ENCODE results near the gene DNAJB4.

DNA sequence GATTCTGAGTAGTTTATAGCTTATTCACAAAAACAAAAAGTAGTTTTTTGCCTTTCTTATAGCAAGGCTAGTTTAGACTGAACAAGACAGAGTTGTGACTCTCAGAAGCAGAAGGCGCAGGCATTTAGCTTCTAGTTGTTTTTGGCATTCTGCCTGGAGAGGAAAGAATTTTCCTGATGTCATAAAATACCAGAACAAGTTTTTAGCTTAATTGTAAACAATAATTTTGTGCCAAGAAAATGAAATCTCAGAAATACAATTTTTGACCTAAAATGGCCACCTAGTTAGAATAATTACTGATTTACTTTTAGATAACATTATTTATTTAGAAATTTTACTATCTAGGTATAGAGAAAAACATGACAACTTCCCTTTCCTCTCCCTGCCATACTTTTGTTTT, 1.0 kb downstream of the DNAJB4 start:
- TF ChIP-seq, protein P1, sequence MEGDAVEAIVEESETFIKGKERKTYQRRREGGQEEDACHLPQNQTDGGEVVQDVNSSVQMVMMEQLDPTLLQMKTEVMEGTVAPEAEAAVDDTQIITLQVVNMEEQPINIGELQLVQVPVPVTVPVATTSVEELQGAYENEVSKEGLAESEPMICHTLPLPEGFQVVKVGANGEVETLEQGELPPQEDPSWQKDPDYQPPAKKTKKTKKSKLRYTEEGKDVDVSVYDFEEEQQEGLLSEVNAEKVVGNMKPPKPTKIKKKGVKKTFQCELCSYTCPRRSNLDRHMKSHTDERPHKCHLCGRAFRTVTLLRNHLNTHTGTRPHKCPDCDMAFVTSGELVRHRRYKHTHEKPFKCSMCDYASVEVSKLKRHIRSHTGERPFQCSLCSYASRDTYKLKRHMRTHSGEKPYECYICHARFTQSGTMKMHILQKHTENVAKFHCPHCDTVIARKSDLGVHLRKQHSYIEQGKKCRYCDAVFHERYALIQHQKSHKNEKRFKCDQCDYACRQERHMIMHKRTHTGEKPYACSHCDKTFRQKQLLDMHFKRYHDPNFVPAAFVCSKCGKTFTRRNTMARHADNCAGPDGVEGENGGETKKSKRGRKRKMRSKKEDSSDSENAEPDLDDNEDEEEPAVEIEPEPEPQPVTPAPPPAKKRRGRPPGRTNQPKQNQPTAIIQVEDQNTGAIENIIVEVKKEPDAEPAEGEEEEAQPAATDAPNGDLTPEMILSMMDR (IDR thresholded peaks at IDR 0.05) = no peak
- peak in 2 of 3 donors; percentile 85 to 91 for TF ChIP-seq POLR2A (IDR thresholded peaks at IDR 0.05)
